ENCODE results near the gene FTO. TPM values are rescaled to one million over a fixed set of nuclear protein-coding genes. Genes with fewer than 3 reads are reported as not detected.

FTO gene
- total RNA-seq, 2 donors from 2014 or later, result 47.5 to 50.4 TPM

- Histone ChIP-seq H3K36me3 (replicated peaks in 1 of 2; ENCODE audit: insufficient read depth in 1 of 2, low read depth in 2 of 2) (no peaks in the 10 kb centered on the region), H3K4me1 (no peaks in the 10 kb centered on the region), H3K4me3 (no peak overlapping the region), H3K27ac (no peak overlapping the region), H3K27me3 (no peaks in the 10 kb centered on the region), H3K9me3 (no peaks in the 10 kb centered on the region)
- intact Hi-C loops (cut with DNase I), result no loop called here
- DNase-seq (no peak), ATAC-seq (no peak)
- TF ChIP-seq CTCF (IDR thresholded peaks at IDR 0.05) (no peak), POLR2A (IDR thresholded peaks at IDR 0.05) (no peak)
- WGBS, 2 donors, result 75 to 82% methylated on average over 6 of the region's 6 CpGs
These were observed 355.4 kb downstream of the FTO start for GRCh38 chr16:54059319-54059718.

- intact Hi-C loops (cut with DNase I), result no loop called here
- Histone ChIP-seq H3K36me3 (replicated peaks in 1 of 2; ENCODE audit: insufficient read depth in 1 of 2, low read depth in 2 of 2) (no peaks in the 10 kb centered on the region), H3K4me1 (no peaks in the 10 kb centered on the region), H3K9me3 (no peaks in the 10 kb centered on the region), H3K27ac (no peak overlapping the region), H3K27me3 (no peaks in the 10 kb centered on the region), H3K4me3 (no peak overlapping the region)
- 93 to 94% methylated on average over 10 of the region's 10 CpGs for WGBS, 2 donors
- TF ChIP-seq CTCF (IDR thresholded peaks at IDR 0.05) (no peak), POLR2A (IDR thresholded peaks at IDR 0.05) (no peak)
- DNase-seq (no peak), ATAC-seq (no peak)
These were observed 356.9 kb downstream of the FTO start for GRCh38 chr16:54060599-54061421.

- WGBS, 2 donors, result 90 to 93% methylated on average over 6 of the region's 6 CpGs
- DNase-seq, result no peak
- H3K27me3 ChIP-seq, result no peaks in the 10 kb centered on the region
- ATAC-seq, result no peak
- no peaks in the 10 kb centered on the region for H3K36me3 ChIP-seq (replicated peaks in 1 of 2; ENCODE audit: insufficient read depth in 1 of 2, low read depth in 2 of 2)
- H3K9me3 ChIP-seq, result no peaks in the 10 kb centered on the region
- H3K27ac ChIP-seq, result no peak overlapping the region
- intact Hi-C loops (cut with DNase I), result no loop called here
- TF ChIP-seq CTCF (IDR thresholded peaks at IDR 0.05), result no peak
- TF ChIP-seq POLR2A (IDR thresholded peaks at IDR 0.05), result no peak
- no peaks in the 10 kb centered on the region for H3K4me1 ChIP-seq
- H3K4me3 ChIP-seq, result no peak overlapping the region
These were observed 357.5 kb downstream of the FTO start for GRCh38 chr16:54061454-54061853.

GRCh38 chr16:54062361-54063278 lies 358.7 kb downstream of the FTO start:
- Histone ChIP-seq H3K9me3 (no peaks in the 10 kb centered on the region), H3K36me3 (replicated peaks in 1 of 2; ENCODE audit: insufficient read depth in 1 of 2, low read depth in 2 of 2) (no peaks in the 10 kb centered on the region), H3K4me1 (no peaks in the 10 kb centered on the region), H3K4me3 (no peak overlapping the region), H3K27me3 (no peaks in the 10 kb centered on the region), H3K27ac (no peak overlapping the region)
- intact Hi-C loops (cut with DNase I), result no loop called here
- TF ChIP-seq CTCF (IDR thresholded peaks at IDR 0.05) (peak in 1 of 7 experiments; percentile 15), POLR2A (IDR thresholded peaks at IDR 0.05) (no peak)
- WGBS, 2 donors, result 77 to 82% methylated on average over 13 of the region's 13 CpGs
- ATAC-seq, result no peak
- no peak for DNase-seq
